Stimulated activated CD4-positive, alpha-beta T cell treated with anti-CD3 and anti-CD28 coated beads, Interleukin-15, amount 100 ng/mL, for 48 hours (primary cell): ENCODE measurements around the gene EVC2.

Experiments
- DNase-seq, 2 donors: peaks; one replicate each; pipeline ENCODE4 v3.0.0-alpha.2; 2020; ENCODE audit warnings: low read depth in 2 of 2

Gene EVC2, protein sequence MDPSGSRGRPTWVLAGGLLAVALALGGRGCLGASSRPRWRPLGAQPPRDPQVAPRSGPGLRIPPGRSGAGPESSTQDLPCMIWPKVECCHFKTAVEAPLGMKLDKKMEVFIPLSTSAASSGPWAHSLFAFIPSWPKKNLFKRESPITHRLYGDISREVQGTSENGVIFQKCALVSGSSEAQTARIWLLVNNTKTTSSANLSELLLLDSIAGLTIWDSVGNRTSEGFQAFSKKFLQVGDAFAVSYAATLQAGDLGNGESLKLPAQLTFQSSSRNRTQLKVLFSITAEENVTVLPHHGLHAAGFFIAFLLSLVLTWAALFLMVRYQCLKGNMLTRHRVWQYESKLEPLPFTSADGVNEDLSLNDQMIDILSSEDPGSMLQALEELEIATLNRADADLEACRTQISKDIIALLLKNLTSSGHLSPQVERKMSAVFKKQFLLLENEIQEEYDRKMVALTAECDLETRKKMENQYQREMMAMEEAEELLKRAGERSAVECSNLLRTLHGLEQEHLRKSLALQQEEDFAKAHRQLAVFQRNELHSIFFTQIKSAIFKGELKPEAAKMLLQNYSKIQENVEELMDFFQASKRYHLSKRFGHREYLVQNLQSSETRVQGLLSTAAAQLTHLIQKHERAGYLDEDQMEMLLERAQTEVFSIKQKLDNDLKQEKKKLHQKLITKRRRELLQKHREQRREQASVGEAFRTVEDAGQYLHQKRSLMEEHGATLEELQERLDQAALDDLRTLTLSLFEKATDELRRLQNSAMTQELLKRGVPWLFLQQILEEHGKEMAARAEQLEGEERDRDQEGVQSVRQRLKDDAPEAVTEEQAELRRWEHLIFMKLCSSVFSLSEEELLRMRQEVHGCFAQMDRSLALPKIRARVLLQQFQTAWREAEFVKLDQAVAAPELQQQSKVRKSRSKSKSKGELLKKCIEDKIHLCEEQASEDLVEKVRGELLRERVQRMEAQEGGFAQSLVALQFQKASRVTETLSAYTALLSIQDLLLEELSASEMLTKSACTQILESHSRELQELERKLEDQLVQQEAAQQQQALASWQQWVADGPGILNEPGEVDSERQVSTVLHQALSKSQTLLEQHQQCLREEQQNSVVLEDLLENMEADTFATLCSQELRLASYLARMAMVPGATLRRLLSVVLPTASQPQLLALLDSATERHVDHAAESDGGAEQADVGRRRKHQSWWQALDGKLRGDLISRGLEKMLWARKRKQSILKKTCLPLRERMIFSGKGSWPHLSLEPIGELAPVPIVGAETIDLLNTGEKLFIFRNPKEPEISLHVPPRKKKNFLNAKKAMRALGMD

DNA sequence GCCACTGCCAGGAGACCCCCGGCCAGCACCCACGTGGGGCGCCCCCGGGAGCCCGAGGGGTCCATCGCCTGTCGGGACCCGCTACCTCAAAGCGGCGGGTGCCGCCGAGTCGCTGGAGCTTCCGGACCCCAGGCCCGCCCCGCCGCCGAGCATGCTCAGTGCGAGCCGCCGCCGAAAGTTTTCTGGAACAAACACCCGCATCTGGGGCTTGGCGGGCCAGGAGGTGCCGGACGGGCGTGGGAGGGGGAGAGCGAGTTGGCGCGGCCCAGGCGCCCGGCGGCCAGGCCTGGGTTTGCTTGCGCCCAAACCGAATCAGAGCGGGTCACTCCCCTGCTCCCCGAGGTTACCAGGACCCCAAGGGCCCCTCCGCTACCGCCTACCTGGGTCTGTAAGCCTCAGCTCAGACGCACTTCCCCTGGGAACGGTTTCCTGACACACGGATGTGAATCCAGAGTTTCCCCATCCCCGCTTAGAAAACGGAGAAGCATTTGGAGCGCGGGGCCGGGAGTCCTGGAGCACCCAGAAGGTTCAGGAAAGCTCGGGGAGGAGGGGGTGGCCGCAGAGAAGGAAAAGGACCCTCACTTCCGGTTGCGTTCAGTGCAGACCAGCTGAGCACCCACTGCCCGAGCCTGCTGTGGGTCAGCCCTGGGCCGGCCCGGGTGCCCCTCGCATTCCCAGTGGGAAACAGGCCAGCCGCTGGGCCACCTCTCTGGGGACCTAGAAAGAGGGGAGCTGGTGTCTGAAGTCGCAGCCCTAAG is at the start of gene EVC2:
TSS of gene EVC2 (minus strand) at position 111 of the 758 bp plus-strand sequence. CDS start at position 65, 46 bp downstream.
- DNase-seq = peak in 1 of 2 donors; percentile 12

DNA sequence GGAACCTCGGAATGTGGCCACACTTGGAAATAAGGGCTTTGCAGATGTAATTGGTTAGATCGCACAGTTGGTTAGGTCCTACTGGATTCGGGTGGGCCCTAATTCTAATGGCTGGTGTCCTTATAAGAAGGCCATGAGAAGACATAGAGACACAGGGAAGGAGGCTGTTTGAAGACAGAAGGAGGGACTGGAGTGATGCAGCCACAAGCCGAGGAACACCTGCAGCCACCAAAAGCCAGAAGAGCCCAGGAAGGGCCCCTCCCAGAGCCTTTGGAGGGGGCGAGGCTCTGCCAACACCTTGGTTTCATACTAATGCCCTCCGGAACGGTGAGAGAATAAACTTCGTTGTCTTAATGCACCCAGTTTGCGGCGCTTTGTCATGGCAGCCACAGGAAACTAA is 49.6 kb upstream of the EVC2 start:
- no peak for DNase-seq

GRCh38 chr4:5757536-5757935 is 49.2 kb upstream of the EVC2 start:
- DNase-seq = no peak

DNA sequence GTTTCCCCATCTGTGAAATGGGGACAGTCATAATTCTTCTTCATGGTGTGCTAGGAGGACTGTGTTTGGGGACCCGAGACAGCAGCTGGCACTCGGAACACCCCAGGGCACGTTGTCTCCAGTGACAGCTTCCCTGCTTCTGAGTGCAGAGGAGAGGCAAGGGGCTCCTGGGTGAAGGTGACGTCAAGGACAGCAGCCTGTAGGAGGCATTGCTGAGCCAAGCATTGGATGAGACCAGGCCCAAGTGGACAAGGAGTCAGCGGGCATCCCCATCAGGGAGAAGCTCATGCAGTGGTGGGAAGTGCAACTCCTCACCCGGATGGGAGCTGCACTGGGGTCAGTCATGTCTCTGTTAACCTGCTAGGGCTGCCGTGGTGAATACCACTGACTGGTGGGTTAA is 48.7 kb upstream of the EVC2 start:
- no peak for DNase-seq

GRCh38 chr4:5756271-5756670 is 47.9 kb upstream of the EVC2 start:
- no peak for DNase-seq

GRCh38 chr4:5755679-5756078 is 47.3 kb upstream of the EVC2 start:
- DNase-seq = no peak

- DNase-seq = no peak
Observed at GRCh38 chr4:5755161-5755560, 46.8 kb upstream of the EVC2 start.

DNA sequence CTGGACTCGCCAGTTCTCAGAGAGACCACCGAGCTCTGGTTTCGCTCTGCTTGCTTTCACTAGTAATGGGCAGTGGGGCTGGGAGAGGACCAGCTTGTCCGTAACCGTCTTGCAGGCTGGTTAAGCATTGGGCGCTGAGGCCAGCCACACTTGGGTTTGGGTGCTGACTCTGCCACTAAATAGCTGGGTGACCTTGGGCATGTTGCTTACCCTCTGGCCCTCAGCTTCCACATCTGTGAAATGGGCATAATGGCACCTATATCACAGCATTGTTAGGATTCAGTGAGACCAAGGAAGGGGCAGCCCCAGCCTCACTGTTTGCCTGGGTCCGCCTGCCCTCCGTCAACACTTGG is 46.1 kb upstream of the EVC2 start:
- DNase-seq = no peak

DNA sequence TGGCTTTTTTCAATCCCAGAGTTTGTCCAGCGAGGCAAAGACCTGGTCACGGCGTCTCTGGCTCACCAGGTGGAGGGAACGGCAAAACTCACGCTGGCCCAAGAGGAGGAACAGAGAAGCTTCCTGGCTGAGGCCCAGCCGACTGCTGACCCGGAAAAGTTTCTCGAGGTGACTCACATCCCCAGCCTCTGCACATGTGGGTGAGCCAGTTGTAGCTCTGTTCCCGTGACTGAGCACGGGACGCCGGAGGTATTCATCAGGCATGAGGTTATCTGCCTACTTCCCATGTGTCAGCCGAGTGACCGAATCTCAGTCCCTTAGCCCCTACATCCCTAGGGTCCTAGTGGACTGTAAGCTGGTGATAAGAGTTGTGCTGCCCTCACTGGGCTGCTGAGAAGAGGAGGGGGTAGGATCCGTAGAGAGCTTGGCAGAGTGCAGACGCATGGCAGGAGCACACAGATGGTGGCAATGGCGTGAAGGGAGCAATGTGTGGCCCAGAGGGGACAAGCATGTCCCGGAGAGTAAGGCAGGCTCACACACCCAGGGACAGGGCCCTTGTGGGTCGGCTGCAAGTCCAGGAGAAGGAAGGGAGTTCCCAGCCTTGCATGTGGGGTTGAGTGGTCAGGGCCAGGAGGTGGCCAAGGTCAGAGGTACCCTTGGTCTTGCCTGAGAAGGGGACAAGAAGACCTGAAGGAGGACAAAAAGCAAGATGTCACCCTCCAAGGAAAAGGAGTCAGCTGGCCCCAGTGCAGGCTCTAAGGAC is 45.6 kb upstream of the EVC2 start:
- no peak for DNase-seq

GRCh38 chr4:5753366-5753765 is 45.0 kb upstream of the EVC2 start:
- DNase-seq = no peak

GRCh38 chr4:5752376-5753184 is 44.2 kb upstream of the EVC2 start:
- DNase-seq = no peak

DNA sequence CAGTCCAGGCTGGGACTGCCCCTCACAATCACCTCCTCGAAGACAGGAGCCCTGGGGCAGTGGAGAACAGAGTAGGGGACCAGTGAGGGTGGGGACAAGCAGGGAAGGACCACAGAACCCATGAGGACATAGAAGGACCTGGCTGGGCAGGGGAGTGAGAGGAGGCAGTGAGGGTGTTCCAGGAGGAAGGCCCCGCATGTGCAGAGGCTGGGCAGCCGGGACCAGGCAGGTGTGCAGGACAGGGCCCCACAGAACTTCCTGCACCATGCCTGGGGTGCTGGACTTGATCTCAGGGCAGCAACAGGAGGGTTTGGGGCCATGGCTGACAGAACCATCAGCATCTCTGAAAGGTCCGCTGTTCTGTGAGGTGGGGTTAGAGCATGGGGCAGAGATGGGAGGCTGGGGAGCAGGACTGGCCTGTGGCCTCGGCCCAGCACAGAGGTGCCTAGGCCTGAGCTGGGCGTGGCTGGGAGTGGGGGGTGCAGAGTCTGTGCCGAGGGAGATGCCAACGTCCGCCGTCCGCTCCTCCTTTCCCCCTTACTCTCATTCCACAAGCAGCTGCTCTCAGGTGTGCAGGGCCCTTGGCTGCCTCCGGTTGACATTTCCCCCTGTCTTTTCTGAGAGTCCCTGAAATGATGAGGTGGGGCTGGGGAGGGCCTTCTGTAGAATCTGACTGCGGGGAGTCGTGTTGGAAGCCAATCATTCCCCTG is 43.5 kb upstream of the EVC2 start:
- DNase-seq = no peak

DNA sequence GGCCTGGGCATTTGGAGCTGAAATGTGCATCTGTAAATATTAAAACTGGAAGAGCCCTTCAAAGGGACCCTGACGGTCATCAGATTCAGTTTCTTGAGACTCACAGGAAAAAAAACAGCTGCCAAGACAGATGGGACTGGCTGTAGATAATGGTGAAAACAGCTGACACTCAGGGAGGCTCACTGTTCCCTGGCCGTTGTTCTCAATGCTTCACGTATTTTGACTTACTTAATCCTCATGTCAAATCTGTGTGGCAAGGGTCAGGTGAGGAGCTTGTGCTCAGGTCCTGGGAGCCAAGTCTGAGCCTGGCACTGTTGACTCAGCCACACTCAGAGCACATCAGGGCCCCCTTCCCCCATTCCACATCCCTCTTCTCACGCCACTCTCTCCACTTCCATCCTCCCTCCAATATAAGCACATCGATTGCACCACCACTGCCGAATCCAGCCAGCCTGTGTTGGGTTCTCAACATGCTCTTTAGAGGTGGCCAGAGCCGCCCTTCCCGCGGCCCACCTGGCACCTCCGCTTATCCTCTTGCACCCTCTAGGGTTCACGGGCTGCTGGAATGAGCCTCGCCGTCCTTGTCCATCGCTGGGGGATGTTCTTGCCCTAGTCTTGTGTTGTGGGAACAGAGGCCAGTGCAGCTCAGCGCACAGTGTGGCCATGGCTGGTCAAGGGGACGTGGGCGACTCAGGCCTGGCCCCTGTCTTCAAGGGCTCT is 42.7 kb upstream of the EVC2 start:
- no peak for DNase-seq

GRCh38 chr4:5750052-5750945 is 41.9 kb upstream of the EVC2 start:
- no peak for DNase-seq

- no peak for DNase-seq
Observed at GRCh38 chr4:5749568-5749967, 41.2 kb upstream of the EVC2 start.

DNA sequence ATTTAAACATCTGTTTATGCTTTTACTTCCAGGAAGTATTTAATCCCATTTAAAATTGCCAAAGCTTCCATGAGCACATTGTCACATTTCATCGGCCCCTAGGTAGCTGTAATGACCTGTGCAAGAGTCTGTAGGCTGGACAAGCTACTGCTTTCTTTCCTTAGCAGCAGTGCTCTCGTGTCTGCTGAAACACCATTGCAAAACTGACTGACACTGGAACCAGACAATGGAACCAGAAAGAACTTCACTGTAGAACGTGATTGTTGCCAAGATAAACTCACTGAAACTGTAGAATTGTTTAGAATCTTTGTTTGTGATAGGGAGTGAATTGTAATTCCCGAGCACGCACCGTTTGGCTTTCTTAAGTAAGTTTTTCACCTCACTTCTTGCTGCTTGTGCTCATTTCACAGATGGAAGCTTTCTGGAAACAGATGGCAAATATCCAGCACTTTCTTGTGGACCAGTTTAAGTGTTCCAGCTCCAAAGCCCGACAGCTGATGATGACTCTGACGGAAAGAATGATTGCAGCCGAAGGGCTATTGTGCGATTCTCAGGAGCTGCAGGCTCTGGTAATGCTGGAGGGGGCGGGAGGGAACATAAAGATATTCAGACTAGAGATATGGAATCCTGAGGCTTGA is 39.5 kb upstream of the EVC2 start:
- DNase-seq = no peak
